Stimulated activated CD4-positive, alpha-beta T cell treated with anti-CD3 and anti-CD28 coated beads, Interleukin-15, amount 100 ng/mL, for 1 hour (primary cell): Measurements from ENCODE around the gene TBC1D9.

Experiments used
- DNase-seq, 2 donors: peaks; one replicate each; pipeline ENCODE4 v3.0.0-alpha.2; 2020; ENCODE audit warnings: low read depth in 1 of 2, low spot score in 1 of 2

TBC1D9 gene

GRCh38 chr4:140653718-140654494, 102.3 kb downstream of the TBC1D9 start:
- no peak for DNase-seq

GRCh38 chr4:140652601-140653000, 103.6 kb downstream of the TBC1D9 start:
- DNase-seq = no peak

GRCh38 chr4:140648716-140649308, 107.4 kb downstream of the TBC1D9 start:
- no peak for DNase-seq

- no peak for DNase-seq
Observed at GRCh38 chr4:140645614-140646412, 110.4 kb downstream of the TBC1D9 start.

GRCh38 chr4:140645196-140645595, 111.0 kb downstream of the TBC1D9 start:
- DNase-seq = no peak

DNA sequence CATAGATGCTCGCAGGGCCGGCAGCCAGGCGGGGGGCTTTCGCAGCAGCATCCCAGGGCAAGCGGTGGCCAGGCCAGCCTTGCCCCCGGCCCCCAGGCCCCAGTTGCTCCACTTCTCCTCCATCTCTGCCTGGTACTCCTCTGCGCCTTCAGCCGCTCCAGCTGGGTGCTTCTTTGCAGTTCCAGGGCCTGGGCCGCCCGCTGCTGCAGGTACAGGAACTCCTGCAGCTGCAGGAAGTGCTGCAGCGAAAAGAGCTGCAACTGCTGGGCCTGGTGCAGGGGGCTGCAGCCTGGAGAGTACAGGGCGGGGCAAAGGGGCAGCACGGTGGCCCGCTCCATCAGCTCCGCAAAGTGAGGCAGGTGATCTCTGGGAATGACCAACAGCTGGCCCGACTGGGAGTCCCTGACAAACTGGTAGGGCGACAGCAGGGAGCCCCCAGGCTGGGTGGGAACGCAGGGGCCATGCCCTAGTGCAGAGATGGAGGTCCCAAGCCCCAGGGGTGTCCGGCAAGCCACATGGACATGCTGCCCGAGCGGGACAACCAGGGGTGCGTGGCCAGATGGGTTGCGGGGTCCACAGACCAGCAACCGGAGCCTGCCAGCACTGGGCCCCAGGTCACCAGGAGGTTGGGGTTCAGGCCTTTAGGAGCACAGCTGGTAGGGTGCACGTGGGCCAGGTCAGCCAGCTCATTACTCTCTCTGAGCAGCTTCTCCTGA, 111.6 kb downstream of the TBC1D9 start:
- no peak for DNase-seq

- DNase-seq = no peak
Observed at GRCh38 chr4:140643571-140644055, 112.6 kb downstream of the TBC1D9 start.

DNA sequence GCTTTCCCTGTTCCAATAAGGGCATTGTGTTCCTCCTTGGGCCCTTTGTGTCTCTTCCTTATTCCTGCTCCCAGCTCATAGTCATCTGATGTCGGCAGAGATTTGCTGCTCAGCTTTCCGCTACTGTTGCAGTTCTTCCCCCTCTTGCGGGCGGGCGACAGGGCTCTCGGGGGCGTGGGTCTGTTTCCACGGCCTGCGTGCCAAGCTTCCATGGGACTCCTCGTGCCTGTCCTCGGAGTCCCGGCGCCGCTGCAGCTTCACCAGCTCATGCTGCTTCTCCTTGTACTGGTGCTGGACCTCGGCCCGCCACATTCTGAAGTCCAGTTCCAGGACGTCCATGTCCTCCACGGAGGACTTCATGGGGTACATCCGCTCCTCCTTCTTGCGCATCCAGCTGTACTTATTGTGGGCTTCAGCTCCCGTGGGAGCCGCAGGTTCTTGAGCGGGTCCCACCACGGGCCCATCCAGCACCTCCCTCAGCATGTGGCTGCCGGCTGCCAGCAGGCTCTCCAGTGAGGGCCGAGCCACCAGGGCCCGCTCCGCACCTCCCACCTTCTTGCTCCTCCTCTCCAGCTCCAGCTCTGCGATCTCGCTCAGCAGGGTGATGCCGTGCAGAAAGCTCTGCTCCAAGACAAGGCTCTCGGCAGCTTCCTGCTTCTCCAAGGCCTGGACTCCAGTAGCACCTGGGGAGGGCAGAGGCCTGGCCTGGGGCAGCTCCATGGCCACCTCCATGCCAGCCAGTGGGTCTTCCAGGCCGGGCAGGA, 113.3 kb downstream of the TBC1D9 start:
- DNase-seq = no peak

- DNase-seq = no peak
Observed at GRCh38 chr4:140641789-140642439, 114.3 kb downstream of the TBC1D9 start.

GRCh38 chr4:140641105-140641555, 115.1 kb downstream of the TBC1D9 start:
- DNase-seq = no peak

DNA sequence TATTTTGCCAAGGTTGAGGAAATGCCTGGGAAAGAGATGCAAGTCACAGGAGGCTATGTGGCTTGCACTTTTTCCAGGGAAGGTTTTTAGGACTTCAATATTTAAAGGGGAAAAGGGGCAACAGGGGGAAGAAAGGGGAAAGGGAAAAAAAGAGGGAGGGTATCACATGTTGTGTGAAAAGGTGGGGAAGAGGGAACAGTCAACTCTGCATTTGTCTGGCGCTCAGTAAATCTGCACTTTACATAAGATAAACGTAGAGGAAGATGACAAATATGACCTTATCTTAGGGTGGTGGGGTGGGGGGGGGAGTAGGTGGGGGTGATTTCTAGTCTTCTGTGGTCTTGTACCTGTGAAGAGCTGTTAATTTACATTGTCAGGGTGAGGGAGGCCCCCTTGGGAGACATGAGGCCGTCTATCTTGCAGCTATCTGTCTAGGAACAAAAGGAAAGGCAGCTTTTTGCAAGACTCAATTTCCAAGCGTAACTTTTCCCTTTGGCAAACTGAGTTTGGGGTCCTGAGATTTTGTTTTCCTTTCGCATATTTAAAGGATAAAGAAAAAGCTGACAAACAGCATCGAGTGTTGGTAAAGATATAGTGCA, 115.9 kb downstream of the TBC1D9 start:
- DNase-seq = no peak

- DNase-seq = no peak
Observed at GRCh38 chr4:140639066-140639465, 117.1 kb downstream of the TBC1D9 start.

GRCh38 chr4:140637836-140638235, 118.3 kb downstream of the TBC1D9 start:
- no peak for DNase-seq

DNA sequence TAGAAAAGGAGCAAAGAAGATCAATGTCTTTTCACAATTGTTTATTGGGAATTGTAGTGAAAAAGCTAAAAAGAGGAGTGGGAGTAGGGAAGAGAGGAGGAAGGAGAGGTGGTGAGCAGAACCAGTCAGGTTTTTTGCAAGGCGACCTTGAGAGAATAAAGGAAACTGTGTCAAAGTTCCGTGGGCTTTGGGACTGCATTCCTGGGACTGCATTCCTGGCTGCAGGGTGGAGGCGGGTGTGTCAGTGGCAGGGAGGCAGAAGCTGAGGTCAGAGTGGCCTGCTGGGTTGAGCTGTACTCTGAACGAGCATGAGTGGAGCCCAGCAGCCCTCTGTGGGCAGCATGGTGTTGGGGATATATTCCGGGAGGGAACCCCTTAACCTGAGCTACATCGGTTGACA, 120.6 kb downstream of the TBC1D9 start:
- no peak for DNase-seq

DNA sequence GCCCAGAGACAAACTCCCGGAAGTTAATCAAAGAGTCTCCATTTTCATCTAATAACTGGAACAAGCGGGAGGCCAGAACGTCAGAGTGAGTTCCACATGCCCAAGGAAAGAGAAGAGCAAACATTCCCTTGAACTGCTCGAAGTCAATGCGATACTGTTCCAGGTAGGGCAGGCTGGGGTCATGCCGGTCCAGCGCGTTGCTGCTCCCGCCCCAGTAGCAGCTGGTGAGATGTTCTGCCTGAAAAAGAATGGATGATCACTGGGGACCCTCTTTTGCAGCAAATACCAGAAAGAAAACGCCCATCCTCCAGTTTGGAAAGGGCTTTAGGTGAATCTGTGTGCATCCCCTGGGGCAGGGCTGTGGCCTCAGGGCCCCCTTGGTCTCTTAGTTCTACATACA, 122.2 kb downstream of the TBC1D9 start:
- DNase-seq = no peak

- no peak for DNase-seq
Observed at GRCh38 chr4:140633124-140633523, 123.1 kb downstream of the TBC1D9 start.

GRCh38 chr4:140630246-140630645, 125.9 kb downstream of the TBC1D9 start:
- no peak for DNase-seq

DNA sequence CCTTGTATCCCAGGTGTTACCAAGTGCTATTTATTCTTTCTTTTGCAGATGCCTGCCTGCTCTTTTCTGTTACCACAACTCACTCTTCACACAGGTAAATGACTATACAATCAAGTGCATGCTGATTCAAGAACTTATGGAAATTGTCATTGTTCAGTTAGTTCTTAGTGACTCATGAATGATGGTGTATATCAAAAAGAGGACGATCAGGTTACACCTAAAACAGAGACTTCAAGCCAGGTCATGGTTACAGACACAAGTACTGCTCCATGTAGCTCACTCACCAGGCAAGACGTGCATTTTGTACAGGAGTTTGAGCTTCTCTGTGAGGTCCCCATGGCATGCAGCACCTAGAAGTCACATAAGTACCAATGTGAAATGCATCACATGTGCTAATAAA, 128.2 kb downstream of the TBC1D9 start:
- no peak for DNase-seq

- no peak for DNase-seq
Observed at GRCh38 chr4:140626661-140627376, 129.4 kb downstream of the TBC1D9 start.
